HG03097 (cell line): ENCODE results near the gene UBE2I.
"Not testable (repeated sequence)": the region's sequence is repeated elsewhere in the genome, so short reads cannot be mapped to it uniquely, and the experiment has no call there.

Source experiments
- ATAC-seq: cut with Tn5 transposase; IDR thresholded peaks from one replicate; pipeline ENCODE4 v1.9.1; 2021; ENCODE audit not compliant: unreplicated experiment, low FRiP score

The UBE2I gene

GRCh38 chr16:1327619-1327947 is 18.1 kb downstream of the UBE2I start:
- no peak for ATAC-seq

GRCh38 chr16:1328136-1328535 is 18.7 kb downstream of the UBE2I start:
- ATAC-seq, result not testable (repeated sequence)

- ATAC-seq, result not testable (repeated sequence)
Measured at GRCh38 chr16:1328961-1329360, 19.5 kb downstream of the UBE2I start.

- no peak for ATAC-seq
Measured at GRCh38 chr16:1330260-1330914, 21.0 kb downstream of the UBE2I start.

GRCh38 chr16:1330931-1331711 is 21.7 kb downstream of the UBE2I start:
- ATAC-seq, result no peak

- no peak for ATAC-seq
Measured at GRCh38 chr16:1331712-1332617, 22.5 kb downstream of the UBE2I start.

GRCh38 chr16:1332618-1333148 is 23.2 kb downstream of the UBE2I start:
- no peak for ATAC-seq

- no peak for ATAC-seq
Measured at GRCh38 chr16:1333149-1333812, 23.8 kb downstream of the UBE2I start, which contains the start of gene BAIAP3. TSS of gene BAIAP3 (plus strand) at chr16:1333645. CDS start at chr16:1338550, 4,905 bp downstream.

- ATAC-seq, result no peak
Measured at GRCh38 chr16:1333854-1334700, 24.6 kb downstream of the UBE2I start.

- ATAC-seq, result no peak
Measured at GRCh38 chr16:1334739-1335138, 25.3 kb downstream of the UBE2I start.

GRCh38 chr16:1335211-1335971 is 26.0 kb downstream of the UBE2I start:
- ATAC-seq, result no peak

GRCh38 chr16:1335996-1336395 is 26.6 kb downstream of the UBE2I start:
- no peak for ATAC-seq

- ATAC-seq, result no peak
Measured at GRCh38 chr16:1336619-1337018, 27.2 kb downstream of the UBE2I start.

GRCh38 chr16:1337486-1337885 is 28.1 kb downstream of the UBE2I start:
- no peak for ATAC-seq

- no peak for ATAC-seq
Measured at GRCh38 chr16:1338119-1338730, 28.8 kb downstream of the UBE2I start.

- no peak for ATAC-seq
Measured at GRCh38 chr16:1338855-1339675, 29.6 kb downstream of the UBE2I start.

- ATAC-seq, result no peak
Measured at GRCh38 chr16:1340730-1341494, 31.5 kb downstream of the UBE2I start.
